ENCODE measurements around the gene NMUR1. TPM values are rescaled to one million over a fixed set of nuclear protein-coding genes. Genes with fewer than 3 reads are reported as not detected.

NMUR1 gene
- total RNA-seq, 2 donors from 2014 or later: 2.3 to 6.3 TPM

GRCh38 chr2:231518771-231519170 is 11.5 kb downstream of the NMUR1 start:
- TF ChIP-seq POLR2A (IDR thresholded peaks at IDR 0.05) (no peak), CTCF (IDR thresholded peaks at IDR 0.05) (no peak)
- no peak overlapping the region for H3K27ac ChIP-seq
- H3K9me3 ChIP-seq: no peaks in the 10 kb centered on the region
- no peaks in the 10 kb centered on the region for H3K36me3 ChIP-seq (replicated peaks in 1 of 2; ENCODE audit: insufficient read depth in 1 of 2, low read depth in 2 of 2)
- H3K4me1 ChIP-seq: peaks cover 44% of the 10 kb centered on the region
- intact Hi-C loops (cut with DNase I): no loop called here
- ATAC-seq (no peak), DNase-seq (no peak)
- no peak overlapping the region for H3K4me3 ChIP-seq
- H3K27me3 ChIP-seq: no peaks in the 10 kb centered on the region
- WGBS, 2 donors: 51% methylated on average over 5 of the region's 5 CpGs

GRCh38 chr2:231515603-231516002 is 14.6 kb downstream of the NMUR1 start:
- ATAC-seq: no peak
- peaks cover 46% of the 10 kb centered on the region for H3K4me1 ChIP-seq
- no peak for TF ChIP-seq POLR2A (IDR thresholded peaks at IDR 0.05)
- no peak for TF ChIP-seq CTCF (IDR thresholded peaks at IDR 0.05)
- no peak overlapping the region for H3K4me3 ChIP-seq
- no peak for DNase-seq
- WGBS, 2 donors: 89 to 94% methylated on average over 4 of the region's 4 CpGs
- no peaks in the 10 kb centered on the region for H3K27me3 ChIP-seq
- no peak overlapping the region for H3K27ac ChIP-seq
- H3K9me3 ChIP-seq: no peaks in the 10 kb centered on the region
- intact Hi-C loops (cut with DNase I): no loop called here
- H3K36me3 ChIP-seq (replicated peaks in 1 of 2; ENCODE audit: insufficient read depth in 1 of 2, low read depth in 2 of 2): no peaks in the 10 kb centered on the region

GRCh38 chr2:231514951-231515297 is 15.3 kb downstream of the NMUR1 start:
- intact Hi-C loops (cut with DNase I): no loop called here
- WGBS, 2 donors: 60 to 70% methylated on average over 7 of the region's 7 CpGs
- Histone ChIP-seq H3K4me3 (no peak overlapping the region), H3K4me1 (peaks cover 39% of the 10 kb centered on the region), H3K36me3 (replicated peaks in 1 of 2; ENCODE audit: insufficient read depth in 1 of 2, low read depth in 2 of 2) (no peaks in the 10 kb centered on the region), H3K27ac (peak overlapping the region in 3 of 4 donors; percentile 75 to 88 (median 85)), H3K27me3 (no peaks in the 10 kb centered on the region), H3K9me3 (no peaks in the 10 kb centered on the region)
- no peak for TF ChIP-seq POLR2A (IDR thresholded peaks at IDR 0.05)
- no peak for TF ChIP-seq CTCF (IDR thresholded peaks at IDR 0.05)
- DNase-seq: no peak
- no peak for ATAC-seq

GRCh38 chr2:231514225-231514950 is 15.9 kb downstream of the NMUR1 start:
- peak; percentile 98 to 99 (median 98) for DNase-seq
- WGBS, 2 donors: 5 to 9% methylated on average over 36 to 80 of the region's 87 CpGs
- intact Hi-C loops (cut with DNase I): no loop called here
- H3K27ac ChIP-seq: peak overlapping the region; percentile 66 to 88 (median 80)
- H3K9me3 ChIP-seq: no peaks in the 10 kb centered on the region
- ATAC-seq: peak; percentile 99
- TF ChIP-seq CTCF (IDR thresholded peaks at IDR 0.05) (no peak), POLR2A (IDR thresholded peaks at IDR 0.05) (peak; percentile 76 to 96 (median 95))
- no peaks in the 10 kb centered on the region for H3K27me3 ChIP-seq
- H3K4me3 ChIP-seq: peak overlapping the region in 1 of 2 donors; percentile 35
- no peaks in the 10 kb centered on the region for H3K36me3 ChIP-seq (replicated peaks in 1 of 2; ENCODE audit: insufficient read depth in 1 of 2, low read depth in 2 of 2)
- H3K4me1 ChIP-seq: peaks cover 34% of the 10 kb centered on the region

GRCh38 chr2:231513746-231514224 is 16.5 kb downstream of the NMUR1 start:
- intact Hi-C loops (cut with DNase I): no loop called here
- no peaks in the 10 kb centered on the region for H3K27me3 ChIP-seq
- H3K36me3 ChIP-seq (replicated peaks in 1 of 2; ENCODE audit: insufficient read depth in 1 of 2, low read depth in 2 of 2): no peaks in the 10 kb centered on the region
- peak overlapping the region; percentile 41 to 88 (median 80) for H3K27ac ChIP-seq
- no peak for ATAC-seq
- 7 to 11% methylated on average over 7 of the region's 7 CpGs for WGBS, 2 donors
- H3K4me1 ChIP-seq: peaks cover 28% of the 10 kb centered on the region
- H3K4me3 ChIP-seq: peak overlapping the region in 1 of 2 donors; percentile 35
- DNase-seq: no peak
- TF ChIP-seq POLR2A (IDR thresholded peaks at IDR 0.05) (no peak), CTCF (IDR thresholded peaks at IDR 0.05) (no peak)
- no peaks in the 10 kb centered on the region for H3K9me3 ChIP-seq

Data from body of pancreas (tissue), 4 donors.